Stimulated activated CD4-positive, alpha-beta T cell treated with anti-CD3 and anti-CD28 coated beads, Interleukin-2, amount 100 ng/mL, for 4 hours (primary cell): ENCODE results near the gene ZNF536.
"Not testable (repeated sequence)": the region's sequence is repeated elsewhere in the genome, so short reads cannot be mapped to it uniquely, and the experiment has no call there.

ENCODE experiments used
- DNase-seq: peaks from one replicate; pipeline ENCODE4 v3.0.0-alpha.2; 2020; ENCODE audit warnings: low read depth

ZNF536 gene

DNA sequence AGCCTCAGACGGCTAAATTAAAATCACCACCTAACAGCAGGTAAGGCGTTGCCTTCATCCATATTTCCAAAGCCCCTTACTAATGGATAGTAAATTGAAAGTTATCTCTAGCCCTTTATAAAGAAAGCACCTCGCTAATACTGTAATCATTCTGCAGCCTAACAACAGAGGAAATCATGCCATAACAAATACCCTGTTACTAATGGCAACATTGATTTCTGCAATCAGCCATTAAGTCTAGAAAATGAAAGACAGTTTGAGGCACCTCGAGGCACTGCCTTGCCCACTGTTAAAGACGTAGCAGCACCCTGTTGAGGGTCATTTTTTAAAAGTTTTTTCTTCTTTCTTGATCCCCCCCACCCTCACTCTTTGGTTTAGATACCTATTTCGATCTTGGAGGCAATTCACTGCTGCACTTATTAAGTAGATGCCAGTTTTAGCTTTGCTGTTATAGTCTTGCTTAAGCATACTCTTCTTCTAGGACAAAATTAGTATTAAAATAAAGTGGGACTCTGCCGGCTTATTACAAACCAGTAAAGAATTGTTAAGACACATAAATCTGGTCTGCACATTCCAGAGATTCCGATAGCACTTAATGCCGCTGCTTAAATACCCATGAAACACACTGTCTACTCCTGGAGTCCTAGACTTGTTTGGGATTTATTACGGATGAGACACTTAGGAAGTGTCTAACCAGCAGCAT lies 74.8 kb downstream of the ZNF536 start:
- no peak for DNase-seq

GRCh38 chr19:30447553-30447870 lies 75.3 kb downstream of the ZNF536 start:
- no peak for DNase-seq

DNA sequence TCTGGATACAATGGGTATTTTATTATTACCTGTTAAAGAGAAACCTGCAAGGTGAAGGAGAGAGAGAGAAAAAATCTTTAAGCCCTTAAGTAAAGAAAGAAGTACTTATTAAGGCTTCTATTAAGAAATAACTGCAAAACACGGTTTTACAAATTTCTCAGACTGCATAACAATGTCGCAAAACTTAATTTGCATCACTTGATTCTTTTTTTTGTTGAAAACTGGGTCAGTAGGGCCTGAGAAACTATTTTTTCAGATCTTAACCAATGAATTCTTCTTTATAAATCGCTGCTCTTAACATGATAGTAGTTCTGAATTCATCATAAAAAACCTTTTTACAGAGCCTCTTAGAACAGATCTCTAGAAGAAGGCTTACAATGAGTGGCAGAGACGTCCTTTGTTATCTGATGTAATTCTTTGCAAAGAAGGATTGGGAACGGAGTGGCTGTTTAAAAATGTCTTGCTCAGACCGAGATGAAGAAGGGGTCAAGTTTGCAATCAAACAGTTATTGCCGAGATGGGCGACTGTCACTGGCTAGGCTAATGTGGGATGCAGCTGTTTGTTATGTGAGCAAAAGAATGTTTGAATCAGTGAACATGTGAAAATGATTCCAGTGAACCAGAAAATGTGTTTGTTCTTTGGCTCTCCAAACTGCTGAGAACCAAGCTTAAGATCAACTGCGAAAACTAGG lies 76.3 kb downstream of the ZNF536 start:
- DNase-seq: no peak

GRCh38 chr19:30449078-30449590 lies 77.0 kb downstream of the ZNF536 start:
- no peak for DNase-seq

GRCh38 chr19:30449673-30450072 lies 77.5 kb downstream of the ZNF536 start:
- DNase-seq: no peak

- DNase-seq: no peak
These were observed 77.9 kb downstream of the ZNF536 start for GRCh38 chr19:30450100-30450499.

DNA sequence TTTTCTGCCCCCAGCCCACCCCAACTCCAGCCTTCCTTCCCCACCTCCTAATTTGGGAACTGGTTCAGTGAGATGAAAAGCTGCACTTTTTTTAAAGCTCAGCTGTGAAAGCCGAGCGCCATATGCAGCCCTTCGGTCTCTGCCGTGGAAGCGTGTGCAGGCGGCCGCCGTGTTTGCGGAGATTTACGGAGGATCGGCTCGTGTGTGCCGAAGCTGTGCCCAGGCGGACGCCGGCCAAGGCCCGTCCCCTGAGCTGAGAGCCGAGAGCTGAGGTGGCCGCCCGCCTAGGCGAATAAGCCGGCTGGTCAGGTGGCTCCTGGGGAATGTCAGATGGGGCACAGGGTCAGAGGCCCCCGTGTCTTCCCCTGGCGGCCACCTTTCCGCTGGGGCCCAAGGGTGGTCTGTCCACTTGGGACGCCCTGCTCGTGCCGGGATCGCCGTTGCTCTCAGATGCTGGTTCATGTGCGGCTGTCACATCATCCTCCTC lies 78.7 kb downstream of the ZNF536 start:
- DNase-seq: no peak

- no peak for DNase-seq
These were observed 80.7 kb downstream of the ZNF536 start for GRCh38 chr19:30452931-30453330.

DNA sequence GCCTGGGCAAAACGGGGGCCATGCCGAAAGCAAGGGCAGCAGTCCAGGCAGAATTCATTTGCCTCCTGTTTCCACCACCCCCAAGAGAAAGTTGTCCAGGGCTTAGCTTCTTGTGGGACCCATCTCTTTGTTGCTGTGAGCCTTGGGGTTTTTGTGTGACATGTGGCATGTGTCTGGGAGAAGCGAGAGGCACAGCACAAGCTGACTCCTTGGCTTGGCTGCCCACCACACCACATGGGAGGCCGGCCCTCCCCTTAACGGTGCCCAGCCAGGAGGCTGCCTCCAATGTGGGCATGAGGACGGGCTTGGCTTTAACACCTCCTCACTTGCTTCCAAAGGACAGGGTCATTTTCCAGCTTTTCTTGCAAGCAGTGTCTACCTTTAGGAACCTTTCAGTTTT lies 81.6 kb downstream of the ZNF536 start:
- DNase-seq: no peak

DNA sequence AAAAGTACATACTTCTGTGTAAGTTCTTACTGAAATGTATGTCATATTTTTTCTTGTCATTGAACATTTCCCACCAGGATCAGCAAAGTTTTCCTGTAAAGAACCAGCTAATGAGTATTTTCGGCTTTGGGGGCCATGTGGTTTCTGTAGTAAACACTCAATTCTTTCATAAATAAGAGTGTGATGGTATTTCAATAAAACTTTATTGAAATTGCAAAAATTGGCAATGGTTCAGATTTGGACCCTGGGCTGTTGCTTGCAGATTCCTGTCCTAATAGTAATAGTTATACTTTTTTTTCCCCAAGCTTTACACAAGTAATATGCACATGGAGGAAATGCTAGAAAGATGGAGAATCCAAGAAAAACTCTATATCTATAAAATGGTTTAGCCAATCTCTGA lies 83.7 kb downstream of the ZNF536 start:
- no peak for DNase-seq

- no peak for DNase-seq
These were observed 85.3 kb downstream of the ZNF536 start for GRCh38 chr19:30457484-30457883.

GRCh38 chr19:30459859-30460258 lies 87.7 kb downstream of the ZNF536 start:
- DNase-seq: no peak

DNA sequence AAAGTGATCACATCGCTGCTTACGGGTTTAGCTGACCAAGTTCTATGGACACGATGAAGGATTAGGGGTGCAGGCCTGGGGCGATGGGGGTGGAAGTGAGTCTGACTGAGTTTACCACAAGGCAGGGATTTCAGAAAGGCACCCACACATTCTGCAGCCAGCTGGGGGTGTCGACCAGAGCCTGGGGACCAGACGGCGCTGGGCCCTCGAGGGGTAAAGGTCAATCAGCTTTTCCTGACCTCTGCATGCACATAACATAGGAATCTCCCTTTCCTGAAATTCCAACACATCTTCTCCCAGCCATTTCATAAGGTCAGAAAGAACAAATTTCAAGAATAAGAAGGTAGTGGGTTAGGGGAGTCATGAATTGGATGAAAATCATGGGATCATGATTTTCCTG lies 92.0 kb downstream of the ZNF536 start:
- no peak for DNase-seq

DNA sequence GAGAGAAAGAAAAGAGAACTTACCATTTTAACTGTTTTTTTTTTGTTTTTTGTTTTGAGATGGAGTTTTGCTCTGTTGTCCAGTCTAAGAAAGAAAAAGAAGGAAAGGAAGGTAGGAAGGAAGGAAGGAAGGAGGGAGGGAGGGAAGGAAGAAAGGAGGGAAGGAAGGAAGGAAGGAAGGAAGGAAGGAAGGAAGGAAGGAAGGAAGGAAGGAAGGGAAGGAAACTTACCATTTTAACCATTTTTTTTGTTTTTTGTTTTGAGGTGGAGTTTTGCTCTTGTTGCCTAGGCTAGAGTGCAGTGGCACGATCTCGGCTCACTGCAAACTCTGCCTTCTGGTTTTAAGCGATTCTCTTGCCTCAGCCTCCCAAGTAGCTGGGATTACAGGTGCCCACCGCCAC lies 94.4 kb downstream of the ZNF536 start:
- DNase-seq: not testable (repeated sequence)

GRCh38 chr19:30467239-30467638 lies 95.1 kb downstream of the ZNF536 start:
- no peak for DNase-seq

DNA sequence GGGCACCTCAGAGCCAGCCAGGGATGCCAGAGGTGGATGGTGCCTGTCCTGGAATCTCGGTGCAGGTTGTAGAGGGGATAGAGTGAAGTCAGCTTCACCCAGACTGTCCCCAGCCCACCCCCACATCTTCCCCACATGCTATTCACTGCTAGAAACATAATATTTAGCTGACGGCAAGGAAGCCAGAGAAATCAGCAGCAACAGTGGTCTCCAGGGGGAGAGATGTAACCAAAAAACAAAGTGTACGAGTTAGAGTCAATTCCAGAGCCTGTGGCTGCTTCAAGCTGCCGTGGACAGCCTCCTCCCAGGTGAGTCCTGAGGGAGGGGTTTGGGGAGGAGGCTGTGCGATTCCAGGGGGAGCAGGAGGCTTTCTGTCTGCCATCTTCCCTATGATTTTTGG lies 97.6 kb downstream of the ZNF536 start:
- DNase-seq: no peak

- no peak for DNase-seq
These were observed 99.3 kb downstream of the ZNF536 start for GRCh38 chr19:30471441-30471840.

- DNase-seq: no peak
These were observed 101.2 kb downstream of the ZNF536 start for GRCh38 chr19:30473334-30473867.

GRCh38 chr19:30476997-30477396 lies 104.8 kb downstream of the ZNF536 start:
- no peak for DNase-seq

GRCh38 chr19:30479231-30479630 lies 107.0 kb downstream of the ZNF536 start:
- DNase-seq: no peak

GRCh38 chr19:30480097-30480496 lies 107.9 kb downstream of the ZNF536 start:
- DNase-seq: no peak

GRCh38 chr19:30481063-30481462 lies 108.9 kb downstream of the ZNF536 start:
- no peak for DNase-seq

- no peak for DNase-seq
These were observed 109.6 kb downstream of the ZNF536 start for GRCh38 chr19:30481823-30482222.
